HEK293T (cell line): ENCODE results near the gene CCDC158.
"Not testable (repeated sequence)": the region's sequence is repeated elsewhere in the genome, so short reads cannot be mapped to it uniquely, and the experiment has no call there.

ENCODE experiments used
- CTCF ChIA-PET: fragments of 350-600 bp; formaldehyde crosslinking; extraction: SDS; loops from one replicate; lab custom pipeline; 2021; ENCODE audit warnings: antibody characterized with exemption, inconsistent platforms; lab: Yijun Ruan, JAX
- POLR2A ChIA-PET: fragments of 350-600 bp; formaldehyde crosslinking; extraction: SDS; loops from one replicate; lab custom pipeline; 2020; ENCODE audit warnings: antibody characterized with exemption, inconsistent platforms; lab: Yijun Ruan, JAX
- DNase-seq: peaks from one replicate; pipeline ENCODE4 v3.0.0; 2012; ENCODE audit warnings: mixed read lengths; ENCODE audit errors: extremely low spot score
- ARNT ChIP-seq: fragments of 450-650 bp; IDR thresholded peaks from 2 replicates; pipeline ENCODE4 v1.6.1; 2017; ENCODE audit warnings: mild to moderate bottlenecking
- BHLHE40 ChIP-seq: fragments of 450-650 bp; IDR thresholded peaks from 2 replicates; pipeline ENCODE4 v1.6.1; 2016; ENCODE audit warnings: mild to moderate bottlenecking, moderate library complexity, borderline replicate concordance
- CTBP1 ChIP-seq: fragments of 450-650 bp; IDR thresholded peaks from 2 replicates; pipeline ENCODE4 v1.6.1; 2016; ENCODE audit warnings: borderline replicate concordance
- ELF4 ChIP-seq: fragments of 450-650 bp; IDR thresholded peaks from 2 replicates; pipeline ENCODE4 v1.6.1; 2017; ENCODE audit warnings: antibody characterized with exemption
- FOXA1 ChIP-seq: fragments of 450-650 bp; IDR thresholded peaks from 2 replicates; pipeline ENCODE4 v1.6.1; 2016; ENCODE audit warnings: mild to moderate bottlenecking
- FOXK2 ChIP-seq: fragments of 450-650 bp; IDR thresholded peaks from 2 replicates; pipeline ENCODE4 v1.6.1; 2016; ENCODE audit warnings: mild to moderate bottlenecking
- FOXM1 ChIP-seq: fragments of 450-650 bp; IDR thresholded peaks from 2 replicates; pipeline ENCODE4 v1.6.1; 2017; ENCODE audit warnings: mild to moderate bottlenecking, borderline replicate concordance
- HDGF ChIP-seq: fragments of 450-650 bp; IDR thresholded peaks from 2 replicates; pipeline ENCODE4 v1.6.1; 2017; ENCODE audit warnings: antibody characterized with exemption, borderline replicate concordance
- L3MBTL2 ChIP-seq: fragments of 450-650 bp; conservative IDR thresholded peaks from 2 replicates; pipeline ENCODE4 v1.6.1; 2016; ENCODE audit warnings: mild to moderate bottlenecking
- LEF1 ChIP-seq: fragments of 450-650 bp; IDR thresholded peaks from 2 replicates; pipeline ENCODE4 v1.6.1; 2017; ENCODE audit warnings: mild to moderate bottlenecking, borderline replicate concordance
- NFRKB ChIP-seq: fragments of 450-650 bp; IDR thresholded peaks from 2 replicates; pipeline ENCODE4 v1.6.1; 2016; ENCODE audit warnings: mild to moderate bottlenecking, moderate library complexity
- PKNOX1 ChIP-seq: fragments of 450-650 bp; IDR thresholded peaks from 2 replicates; pipeline ENCODE4 v1.6.1; 2016
- SP1 ChIP-seq: fragments of 450-650 bp; IDR thresholded peaks from 2 replicates; pipeline ENCODE4 v1.6.1; 2017
- SUZ12 ChIP-seq: fragments of 450-650 bp; IDR thresholded peaks from 2 replicates; pipeline ENCODE4 v1.6.1; 2016; ENCODE audit warnings: mild to moderate bottlenecking
- TARDBP ChIP-seq: fragments of 450-650 bp; IDR thresholded peaks from 2 replicates; pipeline ENCODE4 v1.6.1; 2016
- ZNF384 ChIP-seq: fragments of 450-650 bp; IDR thresholded peaks from 2 replicates; pipeline ENCODE4 v1.6.1; 2016

CCDC158 gene

GRCh38 chr4:76435528-76436319 lies 14.8 kb upstream of the CCDC158 start:
- no peak for DNase-seq
- TF ChIP-seq LEF1: no peak
- TF ChIP-seq TARDBP: no peak
- no peak for TF ChIP-seq SUZ12
- TF ChIP-seq L3MBTL2: no peak
- no peak for TF ChIP-seq ZNF384
- TF ChIP-seq PKNOX1: no peak
- no peak for TF ChIP-seq FOXM1
- ChIA-PET POLR2A (no interaction called here), CTCF (interaction anchor here (0.6 kb wide), 1 partner anchor 1811 kb away, joined by 3 read pairs; no protein-coding TSS in a partner anchor)

DNA sequence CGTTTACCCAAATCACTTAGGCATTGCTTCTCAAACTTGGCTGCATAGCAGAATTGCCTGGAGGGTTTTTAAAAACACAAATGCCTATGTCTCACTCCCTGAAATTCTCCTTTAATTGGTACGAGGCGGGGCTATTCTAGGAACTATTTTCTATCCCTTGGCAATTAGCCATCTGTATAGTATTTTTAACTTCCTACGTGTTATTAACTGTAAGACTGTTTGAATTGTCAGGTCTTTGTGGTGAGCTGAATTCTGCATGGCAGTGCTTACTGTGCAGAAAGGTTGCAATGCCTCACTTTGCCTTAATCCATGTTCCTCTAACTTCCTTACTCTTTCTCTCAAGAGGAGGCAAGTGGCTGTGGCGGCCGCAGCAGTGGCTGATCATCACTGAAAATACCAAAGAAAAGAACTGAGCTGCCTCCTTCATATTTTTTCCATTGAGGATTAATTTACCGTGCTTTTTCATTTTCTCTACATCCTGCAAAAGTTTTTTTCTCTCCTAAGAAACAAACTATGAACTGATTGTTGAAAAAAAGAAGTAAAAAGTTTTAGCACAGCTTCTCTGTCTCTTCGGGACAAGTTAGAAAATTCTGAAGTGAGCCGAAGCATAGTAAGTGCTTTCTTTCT lies 14.1 kb upstream of the CCDC158 start, which contains the start of gene SHROOM3:
TSS of gene SHROOM3 (plus strand) at position 329 of the 627 bp plus-strand sequence. CDS start 824 bp downstream, outside the sequence.
- ChIA-PET POLR2A (no interaction called here), CTCF (interaction anchor here (0.6 kb wide), 1 partner anchor 1810 kb away, joined by 3 read pairs; no protein-coding TSS in a partner anchor)
- DNase-seq: no peak

GRCh38 chr4:76430519-76431388 lies 9.8 kb upstream of the CCDC158 start:
- TF ChIP-seq ZNF384: peak; percentile 96
- no peak for TF ChIP-seq SP1
- TF ChIP-seq ARNT: no peak
- POLR2A ChIA-PET: no interaction called here
- CTCF ChIA-PET: interaction anchor here (0.5 to 2.4 kb wide), 9 partner anchors 13 to 795 kb away, joined by 3 to 12 read pairs (median 3); no protein-coding TSS in a partner anchor
- DNase-seq: peak; percentile 37

More for the DNA sequence above, 14.1 kb upstream of the CCDC158 start, which contains the start of gene SHROOM3:
- TF ChIP-seq FOXA1 (no peak), SP1 (no peak)

DNA sequence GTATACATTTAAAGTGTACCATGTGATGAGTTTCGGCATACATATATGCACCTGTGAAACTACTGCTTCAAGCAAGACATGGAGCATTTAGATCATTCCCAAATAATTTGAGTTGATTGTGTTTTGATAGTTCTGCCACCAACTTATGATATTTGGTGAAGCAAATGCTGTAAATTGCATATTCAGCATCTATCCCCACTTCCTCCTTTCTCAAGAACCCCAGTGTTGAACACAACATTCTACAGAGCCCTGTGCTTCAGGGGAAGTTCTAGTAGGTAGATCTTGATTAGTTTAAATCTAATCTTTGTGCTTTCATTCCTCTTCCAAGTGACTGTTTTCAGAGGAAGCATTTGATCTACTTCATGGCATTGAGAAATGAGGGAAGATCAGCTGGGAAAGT lies 8.7 kb upstream of the CCDC158 start:
- no peak for DNase-seq
- ChIA-PET CTCF (interaction anchor here (1.7 kb wide), 1 partner anchor 75 kb away, joined by 4 read pairs; no protein-coding TSS in a partner anchor), POLR2A (no interaction called here)
- TF ChIP-seq ARNT (no peak), LEF1 (no peak), NFRKB (no peak), SUZ12 (no peak), TARDBP (no peak), PKNOX1 (no peak), ZNF384 (no peak), CTBP1 (no peak), BHLHE40 (no peak), FOXK2 (no peak), HDGF (no peak), ELF4 (no peak), SP1 (no peak), L3MBTL2 (no peak), FOXM1 (no peak), FOXA1 (no peak)

DNA sequence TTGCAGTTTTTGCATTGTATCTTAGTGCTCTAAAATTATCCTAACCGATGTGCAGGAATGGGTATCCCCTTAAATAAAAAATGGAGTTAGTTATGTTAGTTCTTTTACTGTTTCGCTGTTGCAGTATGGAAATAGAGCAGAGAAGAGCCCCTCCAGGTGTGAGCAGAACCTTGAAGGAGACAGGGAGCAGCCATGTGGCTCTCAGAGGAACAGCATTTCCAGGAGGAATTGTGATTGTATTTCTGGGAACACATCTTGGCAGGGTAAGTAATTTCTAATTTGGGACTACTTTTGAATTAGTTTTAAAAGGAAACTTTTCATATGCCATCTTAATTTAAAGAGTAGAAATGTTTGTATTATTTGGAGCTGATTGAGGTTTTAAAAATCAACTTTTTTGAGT lies 5.3 kb upstream of the CCDC158 start:
- ChIA-PET CTCF (no interaction called here), POLR2A (no interaction called here)
- TF ChIP-seq PKNOX1 (no peak), TARDBP (no peak), NFRKB (no peak), FOXA1 (no peak), LEF1 (no peak), FOXK2 (no peak), L3MBTL2 (no peak)
- DNase-seq: no peak

DNA sequence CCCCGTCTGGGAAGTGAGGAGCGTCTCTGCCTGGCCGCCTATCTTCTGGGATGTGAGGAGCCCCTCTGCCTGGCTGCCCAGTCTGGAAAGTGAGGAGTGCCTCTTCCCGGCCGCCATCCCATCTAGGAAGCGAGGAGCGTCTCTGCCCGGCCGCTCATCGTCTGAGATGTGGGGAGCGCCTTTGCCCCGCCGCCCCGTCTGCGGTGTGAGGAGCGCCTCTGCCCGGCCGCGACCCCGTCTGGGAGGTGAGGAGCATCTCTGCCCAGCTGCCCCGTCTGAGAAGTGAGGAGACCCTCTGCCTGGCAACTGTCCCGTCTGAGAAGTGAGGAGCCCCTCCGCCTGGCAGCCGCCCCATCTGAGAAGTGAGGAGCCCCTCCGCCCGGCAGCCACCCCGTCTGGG lies 2.2 kb upstream of the CCDC158 start:
- POLR2A ChIA-PET, CTCF ChIA-PET, DNase-seq: not testable (repeated sequence)
